CD4-positive, alpha-beta T cell (primary cell): ENCODE results near the gene CLEC16A. TPM values are rescaled to one million over a fixed set of nuclear protein-coding genes. Genes with fewer than 3 reads are reported as not detected.

Source experiments
- ATAC-seq: fragments of 200-7000 bp; cut with Tn5 transposase; one replicate; pipeline ENCODE4 v1.10.0; 2022; ENCODE audit warnings: mild to moderate bottlenecking; ENCODE audit not compliant: poor library complexity
- CTCF ChIA-PET: fragments of 350-600 bp; sonication (Branson Sonifier 250); formaldehyde crosslinking; loops from one replicate; lab custom pipeline; 2021; ENCODE audit warnings: antibody characterized with exemption, inconsistent platforms; lab: Charles Lee
- POLR2A ChIA-PET: fragments of 350-600 bp; sonication (Branson Sonifier 250); formaldehyde crosslinking; loops from one replicate; lab custom pipeline; 2021; ENCODE audit warnings: antibody characterized with exemption, inconsistent platforms; lab: Charles Lee
- DNase-seq, 14 experiments: peaks; one replicate each; pipeline ENCODE4 v3.0.0-alpha.2; 2013 to 2020; ENCODE audit warnings: mixed read lengths in 2 of 14
- H3K27ac ChIP-seq, 2 donors: one replicate each; pipeline versions ENCODE4 v1.5.1 to v1.7.0; 2013; ENCODE audit warnings: low read length in 2 of 2, low read depth in 1 of 2, mild to moderate bottlenecking in 1 of 2
- H3K27me3 ChIP-seq, 2 experiments: 1 replicate in 1 of 2; 2 replicates in 1 of 2; pipeline versions ENCODE4 v1.6.1 to v1.7.0; 2013; ENCODE audit warnings: low read length in 2 of 2, control low read depth in 1 of 2, mild to moderate bottlenecking in 1 of 2, moderate library complexity in 1 of 2; ENCODE audit not compliant: insufficient read depth in 2 of 2, control insufficient read depth in 1 of 2
- H3K36me3 ChIP-seq: one replicate; pipeline ENCODE4 v1.6.1; 2013; ENCODE audit warnings: low read length, control low read depth; ENCODE audit not compliant: insufficient read depth
- H3K4me1 ChIP-seq: one replicate; pipeline ENCODE4 v1.6.1; 2013; ENCODE audit warnings: low read length, control low read depth; ENCODE audit not compliant: insufficient read depth
- H3K4me3 ChIP-seq: one replicate; pipeline ENCODE4 v1.5.1; 2013; ENCODE audit warnings: mild to moderate bottlenecking, low read length, moderate library complexity
- H3K9me3 ChIP-seq, 2 experiments: 1 replicate in 1 of 2; 2 replicates in 1 of 2; pipeline versions ENCODE4 v1.6.1 to v1.7.0; 2013; ENCODE audit warnings: low read length in 2 of 2, mild to moderate bottlenecking in 2 of 2, control low read depth in 1 of 2, moderate library complexity in 1 of 2; ENCODE audit not compliant: control insufficient read depth in 1 of 2, insufficient read depth in 1 of 2
- H3K27ac Mint-ChIP-seq: one replicate; pipeline ENCODE4 v1.8.0; 2020; ENCODE audit warnings: mixed read lengths
- H3K27me3 Mint-ChIP-seq: one replicate; pipeline ENCODE4 v1.8.0; 2021; ENCODE audit warnings: mixed read lengths
- H3K36me3 Mint-ChIP-seq: one replicate; pipeline ENCODE4 v1.8.0; 2021; ENCODE audit warnings: low read depth, mixed read lengths
- H3K4me1 Mint-ChIP-seq: one replicate; pipeline ENCODE4 v1.8.0; 2021; ENCODE audit warnings: low read depth, mixed read lengths
- H3K4me3 Mint-ChIP-seq: one replicate; pipeline ENCODE4 v1.8.0; 2020; ENCODE audit warnings: mild to moderate bottlenecking, mixed read lengths
- H3K9me3 Mint-ChIP-seq: one replicate; pipeline ENCODE4 v1.8.0; 2020; ENCODE audit warnings: mixed read lengths
- intact Hi-C, 2 experiments: fragments of 100-400 bp; cut with DNase I in 1 of 2; cut with micrococcal nuclease in 1 of 2; formaldehyde crosslinking; loops; one replicate each; pipeline versions ENCODE4 v1.15.1 to v1.9.0; 2023 to 2025; cut with DNase I, micrococcal nuclease
- total RNA-seq, 174 experiments: library from RNA in 2 of 174; stranded (reverse) in 2 of 174; gene quantifications; one replicate each; pipeline ENCODE4 v1.2.3 and lab custom pipeline; 2021 to 2026
- TF ChIP-seq, protein P1 (sequence below): fragments of 200-600 bp; IDR thresholded peaks from one replicate; pipeline ENCODE4 v1.8.0; 2022; ENCODE audit warnings: antibody characterized with exemption, mild to moderate bottlenecking

The CLEC16A gene
- total RNA-seq, 2 experiments from 2014 or later: 21.7 to 22.7 TPM

DNA sequence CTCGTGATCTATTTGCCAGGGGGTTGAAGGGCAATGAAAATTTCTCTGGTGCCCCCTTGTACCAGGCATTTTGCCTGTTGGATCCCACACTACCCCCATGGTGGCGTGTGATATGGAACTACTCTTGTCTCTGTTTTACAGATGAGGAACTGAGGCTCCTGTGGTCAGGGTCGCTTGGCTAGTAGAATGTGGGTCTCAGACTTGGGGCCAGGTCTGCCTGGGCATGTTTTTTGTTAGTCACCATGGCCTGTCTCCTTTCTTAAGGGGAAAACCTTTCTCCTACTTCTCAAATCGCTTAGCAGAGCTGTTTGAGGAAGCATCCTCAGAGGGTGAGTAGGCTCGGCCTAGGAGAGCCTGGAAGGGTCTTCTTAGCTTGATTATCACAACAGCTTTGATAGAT, 51.2 kb downstream of the CLEC16A start:
- Histone ChIP-seq H3K4me3 (no peak overlapping the region), H3K27me3 (no peaks in the 10 kb centered on the region), H3K9me3 (no peaks in the 10 kb centered on the region), H3K27ac (no peak overlapping the region), H3K36me3 (peaks cover 55% of the 10 kb centered on the region), H3K4me1 (peaks cover 5% of the 10 kb centered on the region)
- peaks cover 14% of the 10 kb centered on the region for H3K4me1 Mint-ChIP-seq
- POLR2A ChIA-PET: no interaction called here
- DNase-seq (no peak), ATAC-seq (no peak)
- H3K27me3 Mint-ChIP-seq: no peaks in the 10 kb centered on the region
- peaks cover 91% of the 10 kb centered on the region for H3K36me3 Mint-ChIP-seq
- intact Hi-C loops: no loop called here
- no peak overlapping the region for H3K4me3 Mint-ChIP-seq
- H3K27ac Mint-ChIP-seq: no peak overlapping the region
- CTCF ChIA-PET: no interaction called here
- no peaks in the 10 kb centered on the region for H3K9me3 Mint-ChIP-seq
- TF ChIP-seq, protein P1, sequence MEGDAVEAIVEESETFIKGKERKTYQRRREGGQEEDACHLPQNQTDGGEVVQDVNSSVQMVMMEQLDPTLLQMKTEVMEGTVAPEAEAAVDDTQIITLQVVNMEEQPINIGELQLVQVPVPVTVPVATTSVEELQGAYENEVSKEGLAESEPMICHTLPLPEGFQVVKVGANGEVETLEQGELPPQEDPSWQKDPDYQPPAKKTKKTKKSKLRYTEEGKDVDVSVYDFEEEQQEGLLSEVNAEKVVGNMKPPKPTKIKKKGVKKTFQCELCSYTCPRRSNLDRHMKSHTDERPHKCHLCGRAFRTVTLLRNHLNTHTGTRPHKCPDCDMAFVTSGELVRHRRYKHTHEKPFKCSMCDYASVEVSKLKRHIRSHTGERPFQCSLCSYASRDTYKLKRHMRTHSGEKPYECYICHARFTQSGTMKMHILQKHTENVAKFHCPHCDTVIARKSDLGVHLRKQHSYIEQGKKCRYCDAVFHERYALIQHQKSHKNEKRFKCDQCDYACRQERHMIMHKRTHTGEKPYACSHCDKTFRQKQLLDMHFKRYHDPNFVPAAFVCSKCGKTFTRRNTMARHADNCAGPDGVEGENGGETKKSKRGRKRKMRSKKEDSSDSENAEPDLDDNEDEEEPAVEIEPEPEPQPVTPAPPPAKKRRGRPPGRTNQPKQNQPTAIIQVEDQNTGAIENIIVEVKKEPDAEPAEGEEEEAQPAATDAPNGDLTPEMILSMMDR: no peak

DNA sequence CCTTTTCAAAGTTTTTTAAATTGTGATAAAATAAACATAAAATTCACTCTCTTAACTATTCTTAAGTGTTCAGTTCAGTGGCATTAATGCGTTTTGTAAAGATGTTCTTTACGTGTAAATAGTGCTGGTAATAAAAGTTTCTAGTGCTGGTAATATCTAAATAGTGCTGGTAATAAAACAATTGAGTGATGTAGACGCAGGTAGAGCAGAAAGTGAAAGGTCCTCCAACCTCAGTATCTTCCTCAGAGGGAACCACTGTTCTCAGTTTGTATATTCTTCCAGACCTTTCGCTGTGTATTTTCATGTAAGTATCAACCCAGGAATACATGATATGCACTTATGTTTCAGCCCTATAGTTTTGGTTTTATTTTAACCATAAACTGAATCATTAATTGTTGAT, 53.1 kb downstream of the CLEC16A start:
- H3K27me3 Mint-ChIP-seq: no peaks in the 10 kb centered on the region
- Histone ChIP-seq H3K27me3 (no peaks in the 10 kb centered on the region), H3K27ac (no peak overlapping the region), H3K9me3 (no peaks in the 10 kb centered on the region), H3K4me1 (no peaks in the 10 kb centered on the region), H3K4me3 (no peak overlapping the region), H3K36me3 (peaks cover 51% of the 10 kb centered on the region)
- DNase-seq (no peak), ATAC-seq (no peak)
- intact Hi-C loops: no loop called here
- ChIA-PET POLR2A (interaction anchor here (1.1 kb wide), 1 partner anchor 13 kb away, joined by 3 read pairs; no protein-coding TSS in a partner anchor), CTCF (no interaction called here)
- H3K9me3 Mint-ChIP-seq: no peaks in the 10 kb centered on the region
- H3K36me3 Mint-ChIP-seq: peaks cover 83% of the 10 kb centered on the region
- H3K4me1 Mint-ChIP-seq: no peaks in the 10 kb centered on the region
- no peak overlapping the region for H3K27ac Mint-ChIP-seq
- H3K4me3 Mint-ChIP-seq: no peak overlapping the region
- TF ChIP-seq, protein P1: no peak

DNA sequence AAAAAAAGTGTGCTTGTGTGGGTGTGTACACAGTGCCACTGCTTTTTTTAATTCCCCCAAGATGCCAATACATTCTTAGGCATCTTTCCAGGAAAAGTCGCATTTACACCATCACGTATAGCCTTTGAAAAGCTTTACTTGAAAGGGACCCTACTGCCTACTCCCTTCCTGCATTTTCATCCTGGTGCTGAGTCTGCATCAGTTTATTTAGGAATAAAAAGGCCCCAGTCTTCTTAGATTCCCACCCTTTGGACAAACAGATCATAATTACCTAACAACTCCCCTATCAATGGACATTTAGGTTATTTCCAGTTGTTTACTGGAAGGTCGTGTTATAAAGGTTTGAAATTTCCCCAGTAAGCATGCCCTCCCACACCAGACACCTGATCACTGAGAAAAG, 54.9 kb downstream of the CLEC16A start:
- no peak overlapping the region for H3K4me3 Mint-ChIP-seq

More for the DNA sequence above, 54.9 kb downstream of the CLEC16A start:
- Histone ChIP-seq H3K4me3 (no peak overlapping the region), H3K9me3 (no peaks in the 10 kb centered on the region), H3K27me3 (no peaks in the 10 kb centered on the region), H3K36me3 (peaks cover 51% of the 10 kb centered on the region), H3K4me1 (no peaks in the 10 kb centered on the region), H3K27ac (no peak overlapping the region)
- TF ChIP-seq, protein P1: no peak
- no peak for DNase-seq
- Mint-ChIP-seq H3K27ac (no peak overlapping the region), H3K27me3 (no peaks in the 10 kb centered on the region), H3K36me3 (peaks cover 82% of the 10 kb centered on the region), H3K9me3 (no peaks in the 10 kb centered on the region), H3K4me1 (no peaks in the 10 kb centered on the region)
- ATAC-seq: no peak
- ChIA-PET POLR2A (interaction anchor here (0.7 kb wide), 1 partner anchor 43 kb away, joined by 3 read pairs; no protein-coding TSS in a partner anchor), CTCF (no interaction called here)
- intact Hi-C loops: no loop called here
